ENCODE results near the gene TAF6.

DNA sequence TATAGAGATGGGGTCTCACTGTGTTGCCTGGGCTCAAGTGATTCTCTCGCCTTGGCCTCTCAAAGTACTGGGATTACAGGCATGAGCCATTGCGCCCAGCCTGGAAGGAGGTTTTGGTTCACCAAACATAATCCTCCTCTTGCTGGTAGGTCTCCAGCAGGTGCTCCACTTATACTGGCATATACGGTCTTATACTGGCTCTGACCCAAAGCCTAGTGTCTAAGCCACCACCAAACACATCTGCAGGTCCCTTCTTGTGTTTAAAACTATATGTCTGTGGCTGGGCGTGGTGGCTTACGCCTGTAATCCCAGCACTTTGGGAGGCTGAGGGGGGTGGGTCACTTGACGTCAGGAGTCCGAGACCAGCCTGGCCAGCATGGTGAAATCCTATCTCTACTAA lies 13.0 kb upstream of the TAF6 start:
- no peak for TF ChIP-seq CTCF (conservative IDR thresholded peaks at IDR 0.05 in 1 of 2, IDR thresholded peaks at IDR 0.05 in 1 of 2; ENCODE audit: low read depth in 1 of 2, low read length in 2 of 2)
- TF ChIP-seq EZH2 (IDR thresholded peaks at IDR 0.05; ENCODE audit: low read length, missing control alignments), result no peak
